Thyroid gland (tissue), 4 donors: ENCODE results near the gene SEL1L. TPM values are rescaled to one million over a fixed set of nuclear protein-coding genes. Genes with fewer than 3 reads are reported as not detected.
A peak's percentile ranks its signal among the peaks of the same experiment; 100 is the strongest.

ENCODE experiments used
- DNase-seq, 2 donors: peaks; one replicate each; pipeline ENCODE4 v3.0.0-alpha.2; 2019
- H3K27ac ChIP-seq, 3 donors: fragments of 200-600 bp; sonication (generic); 1 replicate in 2 of 3; 2 replicates in 1 of 3; pipeline ENCODE4 v1.5.1; 2016 to 2019; ENCODE audit warnings: mild to moderate bottlenecking in 1 of 3, moderate library complexity in 1 of 3
- H3K27me3 ChIP-seq: fragments of 200-600 bp; sonication (generic); one replicate; pipeline ENCODE4 v1.5.1; 2019
- H3K36me3 ChIP-seq, 2 donors: fragments of 200-600 bp; sonication (generic); one replicate each; pipeline ENCODE4 v1.5.1; 2016 to 2019
- H3K4me1 ChIP-seq, 2 donors: fragments of 200-600 bp; sonication (generic); one replicate each; pipeline ENCODE4 v1.5.1; 2017 to 2019
- H3K4me3 ChIP-seq, 3 donors: fragments of 200-600 bp; sonication (generic); replicated peaks in 1 of 3; 1 replicate in 2 of 3; 2 replicates in 1 of 3; pipeline ENCODE4 v1.5.1; 2016; ENCODE audit warnings: mild to moderate bottlenecking in 1 of 3
- H3K9me3 ChIP-seq: fragments of 200-600 bp; sonication (generic); one replicate; pipeline ENCODE4 v1.5.1; 2017
- CTCF ChIP-seq, 6 experiments: fragments of 200-600 bp in 3 of 6; fragments of 450-650 bp in 3 of 6; sonication (generic) in 3 of 6; IDR thresholded peaks; one replicate each; pipeline ENCODE4 v1.5.1; 2016 to 2019; ENCODE audit warnings: antibody characterized with exemption in 6 of 6, mild to moderate bottlenecking in 2 of 6, inconsistent platforms in 1 of 6, moderate library complexity in 1 of 6
- POLR2A ChIP-seq, 2 donors: fragments of 450-650 bp; IDR thresholded peaks; one replicate each; pipeline ENCODE4 v1.6.1; 2017; ENCODE audit warnings: antibody characterized with exemption in 2 of 2, mild to moderate bottlenecking in 2 of 2, moderate library complexity in 1 of 2
- WGBS, 2 donors: methylation state at CpG; one replicate each; pipeline ENCODE4 v1.1.5; 2017; 5-methylcytosine and 5-hydroxymethylcytosine counted together
- intact Hi-C: fragments of 100-400 bp; cut with DNase I; formaldehyde crosslinking; loops from one replicate; pipeline ENCODE4 v1.15.1; 2023
- total RNA-seq, 4 donors: library from RNA; depleted of rRNA; stranded (reverse); fragments of >200 nt; gene quantifications; one replicate each; pipeline ENCODE4 v1.2.3, GENCODE V29; 2016

The SEL1L gene
- total RNA-seq, 4 donors from 2014 or later = 65.4 to 96.2 (median 89.6) TPM

GRCh38 chr14:81427348-81428058, 106.2 kb downstream of the SEL1L start:
- Histone ChIP-seq H3K4me1 (peaks cover 12 to 31% of the 10 kb centered on the region in 2 donors), H3K9me3 (no peaks in the 10 kb centered on the region), H3K27ac (no peak overlapping the region), H3K36me3 (no peaks in the 10 kb centered on the region), H3K27me3 (no peaks in the 10 kb centered on the region), H3K4me3 (no peak overlapping the region)
- WGBS, 2 donors = 53 to 63% methylated on average over 8 of the region's 8 CpGs
- intact Hi-C loops = no loop called here
- TF ChIP-seq CTCF (IDR thresholded peaks at IDR 0.05) = no peak
- TF ChIP-seq POLR2A (IDR thresholded peaks at IDR 0.05) = no peak
- DNase-seq = no peak

- WGBS, 2 donors = 47 to 60% methylated on average over 5 to 6 of the region's 6 CpGs
- intact Hi-C loops = no loop called here
- no peak for TF ChIP-seq CTCF (IDR thresholded peaks at IDR 0.05)
- TF ChIP-seq POLR2A (IDR thresholded peaks at IDR 0.05) = no peak
- H3K36me3 ChIP-seq = no peaks in the 10 kb centered on the region
- DNase-seq = peak in 1 of 2 donors; percentile 34
- no peaks in the 10 kb centered on the region for H3K27me3 ChIP-seq
- H3K4me1 ChIP-seq = peaks cover 13 to 27% of the 10 kb centered on the region in 2 donors
- no peak overlapping the region for H3K4me3 ChIP-seq
- H3K27ac ChIP-seq = peak overlapping the region; percentile 18 to 54 (median 23)
- H3K9me3 ChIP-seq = no peaks in the 10 kb centered on the region
Observed at GRCh38 chr14:81423504-81423903, 110.1 kb downstream of the SEL1L start.

Other genes starting within 250 kb of the SEL1L start
- 100 to 1,000 TPM in 2 of 4 donors, 10 to 100 TPM in 2; 69.8 to 202 (median 97.0) TPM for gene STON2, start 133.5 kb downstream of the SEL1L start, total RNA-seq